Measurements from ENCODE around the gene ASB18.

The ASB18 gene

DNA sequence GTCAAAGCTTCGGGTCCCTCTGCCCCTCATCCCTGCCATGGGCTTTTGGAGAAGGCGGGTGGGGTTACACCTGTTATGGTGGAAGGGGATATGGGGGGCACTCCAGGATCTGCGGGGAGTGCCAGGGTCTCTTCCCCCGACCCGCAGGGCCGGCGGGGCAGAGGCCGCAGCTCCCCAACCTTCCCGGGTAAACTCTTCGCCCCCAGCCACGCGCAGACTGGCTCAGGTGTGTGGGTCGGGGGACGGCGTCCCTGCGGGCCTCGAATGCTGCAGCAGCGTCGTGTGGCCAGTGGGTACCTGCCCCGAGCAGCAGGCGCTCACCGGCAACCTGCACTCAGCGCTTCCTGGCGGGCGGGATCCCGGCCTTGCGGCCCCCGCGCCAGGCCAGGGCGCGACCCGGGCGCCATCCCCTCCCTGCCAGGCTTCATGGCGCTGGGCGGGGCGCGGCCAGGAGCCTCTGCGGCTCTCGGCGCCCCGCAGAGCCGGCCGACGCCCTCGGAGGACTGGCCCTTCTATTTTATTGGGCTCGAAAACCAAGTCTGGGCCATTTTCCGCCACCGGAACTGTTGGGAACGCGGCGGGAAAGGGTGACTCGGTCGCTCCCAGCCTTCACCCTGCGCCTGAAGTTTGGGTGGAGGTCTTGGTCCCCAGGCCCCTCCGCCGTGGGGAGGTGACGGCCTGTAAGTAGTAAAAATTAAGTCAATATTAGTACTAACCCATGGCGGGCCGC is 100.6 kb downstream of the ASB18 start:
- DNase-seq (ENCODE audit: low spot score): no peak

- DNase-seq (ENCODE audit: low spot score): no peak
Measured at GRCh38 chr2:236162882-236163470, 101.2 kb downstream of the ASB18 start.

- DNase-seq (ENCODE audit: low spot score): no peak
Measured at GRCh38 chr2:236162031-236162845, 102.0 kb downstream of the ASB18 start.

DNA sequence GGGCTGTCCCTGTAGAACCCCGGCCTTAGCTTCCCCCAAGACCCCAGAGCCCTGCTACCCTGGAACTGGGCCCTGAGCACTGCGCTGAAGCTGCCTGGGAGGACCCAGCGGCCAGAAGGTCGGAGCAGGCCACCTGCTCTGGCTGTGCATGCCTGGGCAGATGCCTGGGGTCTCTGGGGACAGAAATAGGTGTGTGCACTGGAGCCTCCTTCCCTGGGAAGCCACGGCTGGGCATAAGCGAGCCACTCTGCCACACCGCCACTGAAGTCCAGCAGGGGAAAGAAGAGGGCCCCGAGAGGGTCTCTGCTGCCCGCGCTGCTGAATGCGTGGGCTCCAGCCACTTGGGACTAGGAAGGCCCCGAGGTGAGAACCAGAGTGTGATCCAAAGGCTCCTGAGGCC is 102.7 kb downstream of the ASB18 start:
- DNase-seq (ENCODE audit: low spot score): no peak

- no peak for DNase-seq (ENCODE audit: low spot score)
Measured at GRCh38 chr2:236161082-236161462, 103.1 kb downstream of the ASB18 start.

- DNase-seq (ENCODE audit: low spot score): no peak
Measured at GRCh38 chr2:236160366-236161081, 103.7 kb downstream of the ASB18 start.

- DNase-seq (ENCODE audit: low spot score): no peak
Measured at GRCh38 chr2:236159778-236160170, 104.4 kb downstream of the ASB18 start.

DNA sequence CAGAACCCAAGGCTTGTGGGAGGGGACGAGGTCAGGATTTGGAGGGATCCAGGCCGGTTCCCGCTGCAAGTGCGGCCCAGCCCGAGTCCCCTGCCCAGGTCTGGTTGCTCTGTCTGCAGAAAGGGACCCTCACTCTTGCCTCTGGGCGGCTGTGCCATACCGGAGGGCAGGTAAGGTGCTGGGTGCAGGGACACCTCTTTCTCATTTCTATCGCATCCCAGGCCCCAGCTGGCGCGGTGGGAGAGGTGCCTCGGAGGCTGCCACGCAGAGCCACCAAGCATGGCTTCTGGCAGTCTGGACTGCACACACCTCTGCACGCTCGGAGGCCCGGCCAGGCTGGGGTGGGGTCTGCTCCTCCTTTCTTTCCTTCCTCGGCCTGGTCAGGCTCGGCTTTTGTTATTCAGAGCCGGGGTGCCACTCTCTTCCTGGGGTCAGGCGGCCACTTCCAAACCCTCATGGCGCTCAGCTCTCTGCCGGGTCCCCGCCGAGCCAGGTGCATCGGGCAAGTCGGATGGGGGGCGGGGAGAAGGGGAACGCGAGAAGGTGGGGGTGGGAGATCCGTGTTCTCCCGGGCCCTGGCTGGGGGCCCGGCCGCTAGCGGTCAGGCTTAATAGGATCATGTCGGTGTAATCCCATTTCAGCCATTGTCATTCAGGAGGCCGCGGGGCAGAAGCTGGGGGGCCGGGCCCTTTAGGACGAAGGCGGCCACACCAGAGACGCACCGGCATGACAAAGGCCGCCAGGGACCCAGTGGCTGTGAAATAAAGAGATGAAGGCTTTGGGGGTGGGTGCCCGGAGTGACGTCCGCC is 105.0 kb downstream of the ASB18 start:
- no peak for DNase-seq (ENCODE audit: low spot score)

DNA sequence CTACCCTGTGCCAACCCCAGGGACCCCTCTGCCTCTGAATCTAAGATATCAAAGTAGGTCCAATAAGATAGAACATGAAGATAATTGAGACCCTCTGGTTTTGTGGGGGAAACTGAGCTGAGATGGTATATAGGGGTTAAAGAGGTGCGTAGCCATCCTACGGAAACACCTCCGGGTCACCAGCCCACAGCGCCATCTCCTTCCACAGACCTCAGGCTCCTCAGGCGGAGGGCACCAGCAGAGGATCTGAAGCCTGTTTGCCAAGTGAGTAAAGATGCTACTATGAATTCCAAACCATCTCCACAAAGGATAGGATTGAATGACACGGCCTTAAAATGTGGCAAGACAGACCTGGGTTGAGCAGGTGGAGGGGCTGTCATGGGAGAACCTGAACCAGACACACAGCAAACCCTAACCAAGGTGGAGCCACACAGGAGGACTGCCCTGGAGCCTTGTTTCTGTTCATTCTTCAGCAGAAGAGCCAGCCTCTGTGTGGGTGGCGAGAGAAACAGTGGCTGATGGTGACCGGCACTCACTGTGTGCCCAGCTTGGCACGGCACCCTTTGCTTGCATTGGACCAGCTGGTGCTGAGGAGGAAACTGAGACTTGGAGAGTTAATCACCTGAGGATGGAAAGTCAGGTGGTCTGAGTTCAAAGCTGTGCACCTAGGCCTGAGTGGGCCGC is 106.2 kb downstream of the ASB18 start:
- DNase-seq (ENCODE audit: low spot score): no peak

DNA sequence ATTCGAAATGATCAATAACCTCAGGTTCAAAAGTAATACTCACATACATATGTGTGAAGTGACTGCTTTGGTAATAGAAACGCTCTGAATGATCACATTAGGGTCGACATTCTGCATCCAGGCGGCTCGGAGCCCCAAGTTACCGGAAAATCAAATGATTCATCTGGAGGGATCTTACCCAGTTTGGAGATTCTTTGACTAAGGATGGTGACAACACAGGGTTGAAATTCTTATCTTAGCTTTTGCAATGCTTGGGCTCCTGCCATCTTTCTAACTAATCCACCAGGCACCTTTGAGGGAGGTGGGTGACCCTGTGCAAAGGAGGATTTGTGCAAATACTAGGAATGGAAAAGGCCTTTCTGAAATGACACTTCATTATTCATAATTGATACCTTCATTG is 106.8 kb downstream of the ASB18 start:
- no peak for DNase-seq (ENCODE audit: low spot score)

GRCh38 chr2:236156860-236157194 is 107.4 kb downstream of the ASB18 start:
- DNase-seq (ENCODE audit: low spot score): no peak

DNA sequence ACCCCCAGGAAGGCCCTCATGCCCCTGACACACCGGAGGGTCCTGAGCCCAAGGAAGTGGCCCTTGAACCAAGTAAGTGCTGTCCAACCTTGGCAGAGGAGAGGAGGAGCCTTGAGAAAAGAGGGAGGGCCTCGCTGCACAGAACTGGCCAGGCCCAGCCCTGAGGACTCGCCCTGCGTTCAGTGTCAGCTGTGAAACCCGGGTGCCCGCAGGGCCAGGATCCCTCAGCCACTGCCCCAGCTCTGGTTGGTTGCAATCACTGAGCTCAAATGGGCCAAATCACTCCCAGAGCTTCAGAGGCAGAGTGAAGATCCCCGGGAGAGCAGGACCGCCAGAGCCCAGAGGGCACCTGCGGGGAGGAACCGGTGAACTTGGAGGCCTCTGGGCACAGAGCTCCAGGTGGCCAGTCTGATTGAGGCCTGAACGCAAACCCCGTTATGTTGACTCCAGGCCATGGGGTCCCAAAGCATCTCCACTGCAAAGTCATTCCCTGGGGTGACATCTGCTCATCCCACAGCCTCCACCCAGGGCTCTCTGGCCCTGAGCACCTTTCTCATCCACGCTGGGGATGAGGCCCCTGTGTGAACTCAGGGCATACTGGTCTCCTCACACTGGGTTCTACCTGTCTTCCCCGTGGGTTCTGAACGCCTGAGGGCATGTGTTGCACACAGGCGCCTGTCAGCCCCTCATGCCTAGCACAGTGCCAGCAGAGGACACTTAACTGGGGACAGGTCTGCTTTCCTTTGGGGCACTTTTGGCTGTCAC is 107.9 kb downstream of the ASB18 start:
- DNase-seq (ENCODE audit: low spot score): no peak

DNA sequence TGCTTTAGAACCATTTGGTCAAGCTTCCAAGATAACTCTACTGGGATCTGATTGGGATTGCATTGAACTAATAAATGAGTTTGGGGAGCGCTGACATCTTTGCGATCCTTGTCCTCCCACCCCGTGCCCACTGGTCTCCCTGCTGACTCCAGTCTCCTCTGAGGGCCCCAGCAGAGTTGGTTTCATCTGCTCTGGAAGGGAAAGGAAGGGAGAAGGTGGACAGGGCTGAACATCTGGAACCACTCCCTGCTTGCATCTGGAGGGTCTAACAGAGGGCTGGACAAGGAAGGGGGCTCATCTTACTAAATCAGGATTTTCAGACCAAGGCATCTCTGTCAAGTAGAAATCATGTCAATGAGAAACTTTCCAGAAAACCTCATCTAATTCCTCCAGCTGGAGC is 108.8 kb downstream of the ASB18 start:
- no peak for DNase-seq (ENCODE audit: low spot score)

DNA sequence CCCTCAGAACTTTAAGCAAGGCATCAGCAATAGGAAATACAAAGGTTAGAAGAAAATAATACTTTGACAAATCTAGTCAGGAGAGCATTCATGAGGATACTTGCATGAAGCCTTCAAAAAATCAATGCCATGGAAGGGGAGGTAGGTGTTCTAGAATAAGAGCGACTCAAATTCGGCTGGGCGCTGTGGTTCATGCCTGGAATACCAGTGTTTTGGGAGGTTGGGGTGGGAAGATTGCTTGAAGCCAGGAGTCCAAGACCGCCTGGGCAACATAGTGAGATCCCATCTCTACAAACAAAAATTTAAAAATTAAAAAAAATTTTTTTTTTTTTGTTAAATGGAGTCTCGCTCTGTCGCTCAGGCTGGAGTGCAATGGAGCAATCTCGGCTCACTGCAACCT is 117.8 kb downstream of the ASB18 start:
- DNase-seq (ENCODE audit: low spot score): no peak

DNA sequence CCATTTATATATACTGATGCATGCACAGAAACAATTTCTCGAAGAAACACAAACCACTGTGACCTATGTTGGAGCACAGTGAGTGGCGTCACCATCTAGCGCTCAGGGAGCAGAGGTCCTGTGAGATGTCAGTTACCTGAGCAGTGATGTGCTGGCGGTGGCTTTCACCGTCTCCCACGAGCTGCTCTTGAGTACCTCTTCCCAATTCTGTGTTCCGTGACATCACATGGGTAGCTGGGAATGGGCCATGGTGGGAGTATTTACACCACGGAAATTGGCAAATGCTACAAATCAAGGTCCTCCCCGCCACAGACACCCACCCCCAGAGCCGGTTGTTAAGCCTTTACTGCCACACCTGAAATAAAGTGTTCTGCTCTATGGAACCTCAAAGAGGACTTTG is 120.4 kb downstream of the ASB18 start:
- no peak for DNase-seq (ENCODE audit: low spot score)
